ENCODE data around the gene ST6GAL2.
A peak's percentile ranks its signal among the peaks of the same experiment; 100 is the strongest.

The ST6GAL2 gene

DNA sequence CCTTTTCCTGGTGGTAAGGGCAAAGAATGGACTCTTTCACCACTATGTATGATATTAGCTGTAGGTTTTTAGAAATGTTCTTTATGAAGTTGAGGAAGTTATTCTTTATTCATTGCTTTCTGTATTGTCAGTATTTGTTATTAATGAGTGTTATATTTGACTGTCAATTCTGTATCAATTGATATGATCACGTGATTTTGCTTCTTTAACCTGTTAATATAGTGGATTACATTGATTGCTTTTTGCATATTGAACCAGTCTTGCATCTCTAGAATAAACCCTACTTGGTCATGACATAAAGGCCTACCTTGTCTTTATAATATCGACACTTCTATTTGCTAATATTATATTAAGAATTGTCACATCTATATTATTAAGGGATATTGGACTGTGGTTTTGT, 18.3 kb upstream of the ST6GAL2 start:
- TF ChIP-seq, protein P1, sequence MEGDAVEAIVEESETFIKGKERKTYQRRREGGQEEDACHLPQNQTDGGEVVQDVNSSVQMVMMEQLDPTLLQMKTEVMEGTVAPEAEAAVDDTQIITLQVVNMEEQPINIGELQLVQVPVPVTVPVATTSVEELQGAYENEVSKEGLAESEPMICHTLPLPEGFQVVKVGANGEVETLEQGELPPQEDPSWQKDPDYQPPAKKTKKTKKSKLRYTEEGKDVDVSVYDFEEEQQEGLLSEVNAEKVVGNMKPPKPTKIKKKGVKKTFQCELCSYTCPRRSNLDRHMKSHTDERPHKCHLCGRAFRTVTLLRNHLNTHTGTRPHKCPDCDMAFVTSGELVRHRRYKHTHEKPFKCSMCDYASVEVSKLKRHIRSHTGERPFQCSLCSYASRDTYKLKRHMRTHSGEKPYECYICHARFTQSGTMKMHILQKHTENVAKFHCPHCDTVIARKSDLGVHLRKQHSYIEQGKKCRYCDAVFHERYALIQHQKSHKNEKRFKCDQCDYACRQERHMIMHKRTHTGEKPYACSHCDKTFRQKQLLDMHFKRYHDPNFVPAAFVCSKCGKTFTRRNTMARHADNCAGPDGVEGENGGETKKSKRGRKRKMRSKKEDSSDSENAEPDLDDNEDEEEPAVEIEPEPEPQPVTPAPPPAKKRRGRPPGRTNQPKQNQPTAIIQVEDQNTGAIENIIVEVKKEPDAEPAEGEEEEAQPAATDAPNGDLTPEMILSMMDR (IDR thresholded peaks at IDR 0.05; ENCODE audit: low read depth, low read length, missing control alignments): no peak
- in situ Hi-C loops (cut with HindIII; ENCODE audit: low sequenced_read_pairs): no loop called here
- no peak overlapping the region for H3K4me3 ChIP-seq (ENCODE audit: low read depth, low read length)
- no peak for DNase-seq (ENCODE audit: low read depth)

DNA sequence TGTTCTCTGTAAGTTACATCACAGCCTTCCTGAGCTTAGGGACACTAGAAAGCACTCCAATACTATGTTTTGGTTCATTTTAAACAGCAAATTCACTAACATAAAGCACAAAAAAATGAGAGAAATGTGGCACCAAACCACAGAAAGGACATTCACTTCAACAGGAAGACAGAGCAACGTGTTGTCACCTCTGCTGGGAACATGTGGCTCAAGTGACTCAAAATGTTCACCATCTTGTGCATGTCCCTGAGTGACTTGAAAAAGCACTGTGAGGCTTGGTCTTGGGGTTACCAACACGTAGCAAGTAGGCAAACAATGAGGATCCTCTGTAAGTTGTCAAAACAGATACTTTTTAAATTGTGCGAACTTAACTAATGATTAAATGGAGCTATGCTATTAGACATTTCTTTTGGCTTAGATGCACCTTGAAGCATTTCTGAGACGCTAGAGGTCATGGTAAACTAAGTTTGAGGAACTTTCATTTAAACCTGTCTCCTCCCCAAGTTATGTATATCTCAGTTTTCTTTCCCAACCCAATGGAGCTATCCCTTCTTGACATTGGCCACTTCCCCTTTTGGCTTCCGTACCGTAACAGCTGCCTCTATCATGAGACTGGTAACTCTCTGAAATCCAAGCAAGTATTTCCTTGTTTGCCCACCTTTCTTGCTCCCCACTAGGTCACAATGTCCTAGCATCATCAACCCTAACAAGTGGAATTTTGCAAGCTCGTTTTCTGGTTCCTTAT, 14.0 kb upstream of the ST6GAL2 start:
- TF ChIP-seq, protein P1 (IDR thresholded peaks at IDR 0.05; ENCODE audit: low read depth, low read length, missing control alignments): no peak
- in situ Hi-C loops (cut with HindIII; ENCODE audit: low sequenced_read_pairs): no loop called here
- H3K4me3 ChIP-seq (ENCODE audit: low read depth, low read length): no peak overlapping the region
- DNase-seq (ENCODE audit: low read depth): no peak

DNA sequence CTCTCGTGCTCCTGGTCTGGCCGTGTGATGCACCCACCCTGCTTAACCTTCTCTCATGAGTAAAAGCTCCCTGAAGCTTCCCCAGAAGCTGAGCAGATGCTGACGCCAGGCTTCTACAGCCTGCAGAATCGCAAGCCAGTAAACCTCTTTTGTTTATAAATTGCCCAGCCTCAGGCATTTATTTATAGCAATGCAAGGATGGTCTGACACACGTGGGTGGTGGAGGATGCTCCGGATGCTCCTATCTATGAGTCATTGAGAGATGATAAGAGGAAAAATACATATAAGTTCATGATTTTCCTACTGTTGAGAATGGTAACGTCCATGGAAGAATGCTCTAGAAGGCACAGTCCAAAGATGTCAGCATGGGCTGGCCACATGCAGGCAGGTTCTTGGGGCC, 8.6 kb upstream of the ST6GAL2 start:
- TF ChIP-seq, protein P1 (IDR thresholded peaks at IDR 0.05; ENCODE audit: low read depth, low read length, missing control alignments): no peak
- no peak overlapping the region for H3K4me3 ChIP-seq (ENCODE audit: low read depth, low read length)
- in situ Hi-C loops (cut with HindIII; ENCODE audit: low sequenced_read_pairs): loop anchor here (5.0 kb wide), 1 partner anchor 63 kb away; no protein-coding TSS in a partner anchor
- DNase-seq (ENCODE audit: low read depth): no peak

DNA sequence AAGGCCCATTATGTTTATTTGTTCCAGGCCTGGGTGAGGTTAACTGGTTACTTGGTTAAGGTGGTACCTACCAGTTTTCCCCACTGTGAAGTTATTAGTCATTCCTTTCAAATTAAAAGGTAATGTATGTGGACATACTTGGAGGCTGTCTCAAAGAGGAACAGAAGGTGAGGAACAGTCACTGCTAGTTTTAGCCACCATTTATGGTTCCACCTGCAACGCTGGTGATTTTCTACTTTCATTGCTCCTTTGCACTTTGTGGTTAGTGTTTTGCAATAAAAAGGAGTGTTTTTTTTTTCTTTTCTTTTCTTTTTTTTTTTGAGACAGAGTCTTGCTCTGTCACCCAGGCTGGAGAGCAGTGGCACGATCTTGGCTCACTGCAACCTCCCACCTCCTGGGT, 6.1 kb upstream of the ST6GAL2 start:
- TF ChIP-seq, protein P1 (IDR thresholded peaks at IDR 0.05; ENCODE audit: low read depth, low read length, missing control alignments): no peak
- DNase-seq (ENCODE audit: low read depth): no peak
- in situ Hi-C loops (cut with HindIII; ENCODE audit: low sequenced_read_pairs): loop anchor here (5.0 kb wide), 1 partner anchor 65 kb away; no protein-coding TSS in a partner anchor
- no peak overlapping the region for H3K4me3 ChIP-seq (ENCODE audit: low read depth, low read length)

DNA sequence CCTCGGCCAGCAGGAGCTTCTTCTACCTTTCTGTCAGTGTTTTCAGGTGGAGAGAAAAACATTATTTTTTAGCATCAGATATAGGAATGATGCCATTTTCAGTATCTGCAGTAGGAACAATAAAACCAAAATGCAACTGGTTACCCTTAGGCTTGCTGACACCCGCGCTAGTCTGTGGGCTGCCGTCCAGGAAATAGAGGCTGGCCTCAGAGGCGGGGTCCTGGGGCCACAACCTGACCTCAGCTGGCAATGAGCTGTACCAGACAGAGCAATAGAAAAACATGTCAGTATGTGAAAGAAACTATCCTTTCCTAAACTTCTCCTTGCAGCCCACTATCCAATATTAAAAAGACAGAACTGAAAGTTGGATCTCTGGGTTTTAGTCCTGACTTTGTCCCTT, 4.6 kb upstream of the ST6GAL2 start:
- DNase-seq (ENCODE audit: low read depth): no peak
- in situ Hi-C loops (cut with HindIII; ENCODE audit: low sequenced_read_pairs): loop anchor here (5.0 kb wide), 1 partner anchor 67 kb away; no protein-coding TSS in a partner anchor
- TF ChIP-seq, protein P1 (IDR thresholded peaks at IDR 0.05; ENCODE audit: low read depth, low read length, missing control alignments): no peak
- H3K4me3 ChIP-seq (ENCODE audit: low read depth, low read length): no peak overlapping the region

DNA sequence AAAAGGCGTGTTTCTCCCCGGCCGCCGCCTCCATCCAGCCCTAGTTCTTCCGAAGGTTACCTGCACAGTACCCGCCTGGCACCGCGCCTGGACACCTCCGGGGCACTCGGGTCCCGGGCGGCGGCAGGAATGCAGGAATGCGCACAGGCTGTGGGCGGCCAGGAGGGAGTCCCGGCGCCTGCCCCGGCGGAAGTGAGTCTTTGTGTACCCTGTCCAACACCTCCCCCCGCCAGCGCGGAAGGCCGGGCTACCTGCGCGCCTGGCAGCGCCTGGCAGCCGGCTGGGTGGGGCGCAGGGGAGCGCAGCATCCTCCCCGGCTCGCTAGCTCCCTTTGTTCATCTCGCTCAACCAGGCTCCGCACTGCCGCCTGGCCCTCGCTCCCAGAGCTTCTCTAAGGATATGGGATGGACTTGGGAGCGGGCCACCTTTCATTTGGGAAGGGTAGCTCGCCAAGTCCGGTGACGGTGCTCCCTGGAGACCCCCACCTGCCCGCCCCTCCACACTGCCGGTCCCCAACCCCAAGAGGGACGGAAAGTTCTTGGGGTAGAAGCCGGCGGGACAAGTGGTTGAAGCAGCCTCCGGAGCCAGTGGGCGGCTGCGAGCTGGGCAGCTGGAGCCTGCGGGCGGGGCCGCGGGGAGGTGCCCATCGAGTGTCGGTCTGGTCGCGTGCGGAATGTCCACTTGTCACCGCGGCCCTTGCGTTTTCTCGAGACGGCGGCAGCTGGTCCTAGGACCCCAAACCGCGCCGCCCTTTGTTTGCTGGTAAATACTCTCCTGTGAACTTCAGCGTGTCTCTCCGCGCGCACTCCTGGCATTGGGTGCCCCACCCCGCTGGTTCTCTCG, 1.2 kb upstream of the ST6GAL2 start:
- H3K4me3 ChIP-seq (ENCODE audit: low read depth, low read length): peak overlapping the region; percentile 49
- in situ Hi-C loops (cut with HindIII; ENCODE audit: low sequenced_read_pairs): no loop called here
- no peak for DNase-seq (ENCODE audit: low read depth)
- TF ChIP-seq, protein P1 (IDR thresholded peaks at IDR 0.05; ENCODE audit: low read depth, low read length, missing control alignments): no peak

Data from astrocyte of the cerebellum (primary cell).